ENCODE measurements around the gene RCAN1. TPM values are rescaled to one million over a fixed set of nuclear protein-coding genes. Genes with fewer than 3 reads are reported as not detected.

RCAN1 gene
- total RNA-seq, 4 donors from 2014 or later = 32.1 to 58.6 (median 42.2) TPM

DNA sequence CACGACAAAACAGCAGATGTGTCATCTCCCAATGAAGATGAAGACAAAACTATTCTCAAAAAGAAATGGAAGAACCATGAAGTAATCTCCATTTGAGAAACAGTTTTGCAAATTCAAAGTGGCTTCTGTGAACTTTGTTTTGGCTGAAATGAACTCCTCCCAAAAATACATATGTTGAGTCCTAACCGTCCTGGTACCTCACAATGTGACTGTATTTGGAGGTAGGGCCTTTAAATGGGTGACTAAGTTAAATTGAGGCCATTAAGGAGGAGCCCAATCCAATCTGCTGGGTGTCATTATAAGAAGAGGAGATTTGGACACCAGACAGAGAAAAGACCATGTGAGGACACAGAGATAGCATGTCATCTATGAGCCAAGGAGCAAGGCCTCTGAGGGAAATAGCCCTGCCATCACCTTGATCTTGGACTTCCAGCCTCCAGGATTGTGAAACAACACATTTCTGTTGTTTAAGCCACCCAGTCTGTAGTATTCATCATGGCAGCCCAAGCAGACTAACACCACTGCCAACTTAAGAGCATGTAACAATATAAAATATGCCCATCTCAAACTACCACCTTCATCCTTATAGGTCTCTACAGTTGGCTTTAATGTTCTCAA lies 64.6 kb downstream of the RCAN1 start:
- Histone ChIP-seq H3K4me1 (peaks cover 2 to 37% (median 9%) of the 10 kb centered on the region in 3 donors), H3K27ac (no peak overlapping the region), H3K4me3 (no peak overlapping the region), H3K9me3 (no peaks in the 10 kb centered on the region), H3K36me3 (no peaks in the 10 kb centered on the region), H3K27me3 (no peaks in the 10 kb centered on the region)
- TF ChIP-seq POLR2A (IDR thresholded peaks at IDR 0.05) (no peak), POLR2AphosphoS5 (IDR thresholded peaks at IDR 0.05) (no peak), EP300 (IDR thresholded peaks at IDR 0.05) (no peak), CTCF (IDR thresholded peaks at IDR 0.05) (no peak)
- 91 to 97% methylated on average over 1 to 2 of the region's 2 CpGs for WGBS, 2 donors (ENCODE audit: low coverage in 1 of 2)
- ATAC-seq = no peak

GRCh38 chr21:34548781-34549376 lies 66.0 kb downstream of the RCAN1 start:
- WGBS, 2 donors (ENCODE audit: low coverage in 1 of 2) = 73 to 87% methylated on average over 8 to 9 of the region's 11 CpGs
- H3K4me1 ChIP-seq = peaks cover 2 to 50% (median 14%) of the 10 kb centered on the region in 3 donors
- no peaks in the 10 kb centered on the region for H3K9me3 ChIP-seq

GRCh38 chr21:34546542-34546941 lies 68.4 kb downstream of the RCAN1 start:
- H3K9me3 ChIP-seq = no peaks in the 10 kb centered on the region
- no peaks in the 10 kb centered on the region for H3K27me3 ChIP-seq
- WGBS, 2 donors (ENCODE audit: low coverage in 1 of 2) = 74 to 83% methylated on average over 4 to 6 of the region's 6 CpGs
- no peak for ATAC-seq
- no peak for TF ChIP-seq POLR2A (IDR thresholded peaks at IDR 0.05)
- no peak for TF ChIP-seq CTCF (IDR thresholded peaks at IDR 0.05)
- TF ChIP-seq EP300 (IDR thresholded peaks at IDR 0.05) = no peak
- no peak for TF ChIP-seq POLR2AphosphoS5 (IDR thresholded peaks at IDR 0.05)
- H3K4me3 ChIP-seq = no peak overlapping the region
- H3K27ac ChIP-seq = peak overlapping the region in 3 of 4 donors; percentile 65 to 76 (median 74)
- H3K4me1 ChIP-seq = peaks cover 0 to 37% (median 9%) of the 10 kb centered on the region in 3 donors
- H3K36me3 ChIP-seq = no peaks in the 10 kb centered on the region

More at GRCh38 chr21:34548781-34549376, 66.0 kb downstream of the RCAN1 start:
- Histone ChIP-seq H3K4me3 (no peak overlapping the region), H3K27me3 (no peaks in the 10 kb centered on the region), H3K27ac (no peak overlapping the region), H3K36me3 (no peaks in the 10 kb centered on the region)
- ATAC-seq = no peak
- TF ChIP-seq EP300 (IDR thresholded peaks at IDR 0.05) (no peak), CTCF (IDR thresholded peaks at IDR 0.05) (no peak), POLR2A (IDR thresholded peaks at IDR 0.05) (no peak), POLR2AphosphoS5 (IDR thresholded peaks at IDR 0.05) (no peak)

DNA sequence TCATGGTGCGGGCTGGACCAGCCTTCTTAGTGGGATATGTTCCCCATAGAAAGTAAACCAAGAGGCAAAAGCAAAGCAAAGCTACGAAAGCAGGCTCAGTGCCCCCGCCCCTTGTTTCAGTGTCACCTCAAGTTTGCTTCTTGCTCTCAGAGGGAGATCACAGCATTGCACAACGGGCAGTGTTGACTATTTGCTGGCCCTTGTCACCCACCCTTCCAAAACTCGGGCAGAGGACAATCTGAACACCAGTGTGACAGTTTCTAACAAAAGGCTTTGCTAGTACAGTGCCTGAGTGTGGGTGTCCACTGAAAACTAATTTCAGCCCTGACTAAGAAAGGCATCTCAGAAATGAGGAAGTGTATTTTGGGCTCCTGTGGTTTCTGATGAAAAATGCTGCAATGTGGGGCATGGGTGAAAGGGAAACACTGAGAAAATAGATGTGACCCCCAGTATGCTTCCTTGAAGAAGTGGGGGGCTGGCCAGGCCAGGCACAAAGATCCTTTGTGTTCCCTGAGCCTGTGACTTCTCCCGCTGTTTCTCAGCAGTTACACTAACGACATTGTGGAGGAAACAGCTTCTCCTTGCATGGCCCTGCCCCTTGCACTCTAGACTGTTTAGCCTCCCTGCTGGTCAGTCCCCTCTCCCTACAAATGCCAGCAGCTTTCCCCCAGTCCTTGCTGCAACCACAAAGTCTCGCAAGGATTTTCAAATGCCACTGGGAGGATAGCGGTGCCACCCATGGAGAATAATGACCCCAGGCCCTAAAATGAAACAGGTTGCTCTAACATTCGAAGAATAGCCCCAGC lies 69.6 kb downstream of the RCAN1 start:
- Histone ChIP-seq H3K9me3 (no peaks in the 10 kb centered on the region), H3K36me3 (no peaks in the 10 kb centered on the region), H3K4me3 (no peak overlapping the region), H3K4me1 (peaks cover 0 to 37% (median 9%) of the 10 kb centered on the region in 3 donors), H3K27ac (peak overlapping the region in 3 of 4 donors; percentile 74 to 80 (median 76)), H3K27me3 (no peaks in the 10 kb centered on the region)
- peak; percentile 78 for ATAC-seq
- WGBS, 2 donors (ENCODE audit: low coverage in 1 of 2) = 41 to 60% methylated on average over 4 to 9 of the region's 10 CpGs
- TF ChIP-seq POLR2AphosphoS5 (IDR thresholded peaks at IDR 0.05) (peak; percentile 34), POLR2A (IDR thresholded peaks at IDR 0.05) (no peak), CTCF (IDR thresholded peaks at IDR 0.05) (no peak), EP300 (IDR thresholded peaks at IDR 0.05) (no peak)
